Endothelial cell (in vitro differentiated cells): ENCODE data around the gene PTPRN2. TPM values are rescaled to one million over a fixed set of nuclear protein-coding genes. Genes with fewer than 3 reads are reported as not detected.

Experiments
- DNase-seq: peaks from one replicate; pipeline ENCODE4 v3.0.0; 2021; ENCODE audit warnings: low spot score
- H3K27ac Mint-ChIP-seq: one replicate; pipeline ENCODE4 v1.8.0; 2021; ENCODE audit warnings: mixed read lengths, inconsistent platforms; ENCODE audit not compliant: unreplicated experiment
- H3K27me3 Mint-ChIP-seq: one replicate; pipeline ENCODE4 v1.8.0; 2021; ENCODE audit warnings: mild to moderate bottlenecking, moderate library complexity, mixed read lengths, inconsistent platforms; ENCODE audit not compliant: unreplicated experiment
- H3K36me3 Mint-ChIP-seq: one replicate; pipeline ENCODE4 v1.8.0; 2021; ENCODE audit warnings: mild to moderate bottlenecking, low read depth, mixed read lengths, inconsistent platforms; ENCODE audit not compliant: unreplicated experiment
- H3K4me1 Mint-ChIP-seq: one replicate; pipeline ENCODE4 v1.8.0; 2021; ENCODE audit warnings: mild to moderate bottlenecking, mixed read lengths, inconsistent platforms; ENCODE audit not compliant: unreplicated experiment
- H3K4me3 Mint-ChIP-seq: one replicate; pipeline ENCODE4 v1.8.0; 2021; ENCODE audit warnings: mild to moderate bottlenecking, mixed read lengths, inconsistent platforms; ENCODE audit not compliant: unreplicated experiment
- H3K9me3 Mint-ChIP-seq: one replicate; pipeline ENCODE4 v1.8.0; 2021; ENCODE audit warnings: mixed read lengths, inconsistent platforms; ENCODE audit not compliant: unreplicated experiment
- total RNA-seq: library from RNA; stranded (reverse); fragmentation: NEBNext Ultra II Directional; extraction: Animal tissue kit (Norgen Biotek cat#: 25700); gene quantifications from one replicate; pipeline ENCODE4 v1.2.1, GENCODE V29; 2021; ENCODE audit not compliant: unreplicated experiment
- TF ChIP-seq, protein P1 (sequence below): fragments of 200-600 bp; sonication (generic); IDR thresholded peaks from one replicate; pipeline ENCODE4 v1.5.0; 2021; ENCODE audit warnings: antibody characterized with exemption; ENCODE audit not compliant: unreplicated experiment

PTPRN2 gene
- total RNA-seq, 1 donor from 2014 or later = 0.18 TPM

DNA sequence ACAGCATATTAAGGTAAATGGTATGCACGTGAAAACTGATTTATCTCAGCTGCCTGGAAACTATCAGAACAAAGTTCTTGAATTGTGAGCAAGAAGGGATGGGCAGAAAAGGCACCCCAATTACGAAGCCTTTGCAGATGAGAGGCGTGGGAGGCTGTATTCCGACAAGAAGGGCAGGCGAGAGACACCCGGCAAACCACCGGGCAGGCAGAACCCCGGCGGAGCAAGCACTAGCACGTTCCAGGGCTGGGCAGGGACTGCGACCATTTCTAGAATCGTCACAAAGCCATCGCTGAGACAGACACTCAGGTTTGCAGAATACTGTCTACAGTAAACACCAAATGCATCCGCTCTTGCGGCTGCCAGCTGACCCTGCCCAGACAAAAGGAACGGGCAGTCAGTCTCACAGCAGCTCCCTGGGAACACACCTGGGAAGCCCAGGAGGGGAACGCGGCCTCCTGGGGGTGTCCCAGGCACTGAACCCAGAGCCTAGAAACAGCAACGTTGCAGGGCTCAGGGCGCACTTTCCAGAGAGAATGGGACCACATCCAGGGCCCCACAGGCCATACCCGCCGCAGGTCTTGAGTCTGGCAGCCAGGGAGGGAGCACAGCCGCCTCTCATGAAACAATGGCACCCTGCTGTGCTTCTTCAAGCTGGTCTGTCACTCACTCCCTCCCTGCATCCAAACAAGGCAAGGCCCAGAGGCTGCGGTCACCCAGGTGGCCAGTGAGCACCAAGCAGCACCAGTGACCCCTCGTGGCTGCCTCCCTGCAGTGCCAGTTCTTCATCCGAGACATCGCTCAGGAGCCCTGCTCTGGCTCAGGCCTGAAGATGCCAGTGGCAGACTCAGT lies 261.9 kb downstream of the PTPRN2 start:
- H3K27me3 Mint-ChIP-seq = peaks cover 26% of the 10 kb centered on the region
- H3K9me3 Mint-ChIP-seq = peaks cover 53% of the 10 kb centered on the region
- DNase-seq = no peak
- no peak overlapping the region for H3K4me3 Mint-ChIP-seq
- H3K4me1 Mint-ChIP-seq = no peaks in the 10 kb centered on the region
- H3K27ac Mint-ChIP-seq = no peak overlapping the region
- TF ChIP-seq, protein P1, sequence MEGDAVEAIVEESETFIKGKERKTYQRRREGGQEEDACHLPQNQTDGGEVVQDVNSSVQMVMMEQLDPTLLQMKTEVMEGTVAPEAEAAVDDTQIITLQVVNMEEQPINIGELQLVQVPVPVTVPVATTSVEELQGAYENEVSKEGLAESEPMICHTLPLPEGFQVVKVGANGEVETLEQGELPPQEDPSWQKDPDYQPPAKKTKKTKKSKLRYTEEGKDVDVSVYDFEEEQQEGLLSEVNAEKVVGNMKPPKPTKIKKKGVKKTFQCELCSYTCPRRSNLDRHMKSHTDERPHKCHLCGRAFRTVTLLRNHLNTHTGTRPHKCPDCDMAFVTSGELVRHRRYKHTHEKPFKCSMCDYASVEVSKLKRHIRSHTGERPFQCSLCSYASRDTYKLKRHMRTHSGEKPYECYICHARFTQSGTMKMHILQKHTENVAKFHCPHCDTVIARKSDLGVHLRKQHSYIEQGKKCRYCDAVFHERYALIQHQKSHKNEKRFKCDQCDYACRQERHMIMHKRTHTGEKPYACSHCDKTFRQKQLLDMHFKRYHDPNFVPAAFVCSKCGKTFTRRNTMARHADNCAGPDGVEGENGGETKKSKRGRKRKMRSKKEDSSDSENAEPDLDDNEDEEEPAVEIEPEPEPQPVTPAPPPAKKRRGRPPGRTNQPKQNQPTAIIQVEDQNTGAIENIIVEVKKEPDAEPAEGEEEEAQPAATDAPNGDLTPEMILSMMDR = no peak
- peaks cover 20% of the 10 kb centered on the region for H3K36me3 Mint-ChIP-seq

DNA sequence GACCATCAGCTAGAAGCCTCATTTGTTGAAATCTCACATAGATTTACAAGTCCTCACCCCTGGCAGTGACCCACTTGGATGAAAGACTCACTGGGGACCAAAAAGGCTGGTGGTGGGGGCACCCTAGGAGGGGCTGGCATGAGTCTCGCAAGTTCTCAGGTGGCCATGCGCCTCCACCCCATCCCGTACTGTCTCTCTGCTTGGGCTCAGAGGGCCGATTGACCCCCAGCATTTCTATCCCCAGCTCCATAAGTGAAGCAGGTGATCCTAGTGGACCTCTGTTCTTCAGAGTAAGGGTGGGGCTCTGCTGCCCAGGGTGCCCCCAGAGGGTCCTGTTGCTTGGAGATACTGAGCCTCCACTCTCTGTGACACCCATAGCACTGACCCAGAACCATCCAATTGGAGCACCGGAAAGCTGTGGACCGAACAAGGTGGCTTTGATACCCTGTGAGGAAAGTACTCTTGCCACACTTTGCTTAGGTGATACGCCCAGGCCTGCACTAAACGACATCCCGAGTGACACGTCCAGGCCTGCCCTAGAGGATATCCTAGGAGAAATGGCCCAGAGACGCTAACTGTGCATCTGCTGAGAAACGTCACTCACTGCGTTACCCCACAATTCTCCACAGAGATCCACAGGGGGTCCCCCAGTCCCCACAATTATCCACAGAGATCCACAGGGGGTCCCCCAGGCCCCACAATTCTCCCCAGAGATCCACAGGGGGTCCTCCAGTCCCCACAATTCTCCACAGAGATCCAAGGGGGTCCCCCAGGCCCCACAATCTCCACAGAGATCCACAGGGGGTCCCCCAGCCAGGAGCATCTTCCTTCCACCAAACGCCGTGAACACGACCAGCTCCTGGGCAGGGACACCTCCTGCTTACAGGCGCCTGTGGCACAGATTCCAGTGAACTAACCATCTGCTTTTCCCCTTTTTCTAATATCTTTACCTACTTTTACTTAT lies 262.9 kb downstream of the PTPRN2 start:
- DNase-seq = no peak
- Mint-ChIP-seq H3K9me3 (peaks cover 60% of the 10 kb centered on the region), H3K27me3 (peaks cover 28% of the 10 kb centered on the region), H3K4me3 (no peak overlapping the region), H3K36me3 (peaks cover 20% of the 10 kb centered on the region), H3K27ac (no peak overlapping the region), H3K4me1 (no peaks in the 10 kb centered on the region)
- TF ChIP-seq, protein P1 = no peak

DNA sequence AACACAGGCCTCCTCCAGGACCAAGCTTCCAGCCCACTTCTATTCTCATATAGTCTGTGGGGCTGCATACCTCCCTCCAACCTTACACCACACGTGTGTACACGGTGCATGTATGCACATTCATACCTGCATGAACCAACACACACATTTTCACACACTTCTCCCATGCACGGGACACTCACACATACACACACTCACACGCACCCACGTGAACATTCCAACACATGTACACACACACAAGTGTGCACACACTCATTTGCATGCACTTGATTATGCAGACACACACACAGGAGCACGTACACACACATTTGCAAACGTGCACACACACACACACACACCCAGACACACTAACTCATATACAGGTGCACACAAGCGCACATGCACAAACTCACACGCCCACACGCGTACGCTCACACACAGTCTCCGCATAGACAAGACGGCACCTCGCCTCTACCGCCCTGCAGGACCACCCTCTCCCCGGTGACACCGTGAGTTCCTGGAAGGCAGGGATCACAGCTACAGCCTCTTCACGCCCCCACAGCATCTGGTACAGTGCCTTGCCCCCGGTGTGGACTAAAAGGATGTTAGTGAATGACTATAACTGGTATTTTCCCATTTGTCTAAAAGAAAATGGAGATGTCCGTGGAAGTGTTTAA lies 263.8 kb downstream of the PTPRN2 start:
- no peak overlapping the region for H3K4me3 Mint-ChIP-seq
- H3K36me3 Mint-ChIP-seq = peaks cover 20% of the 10 kb centered on the region
- peaks cover 60% of the 10 kb centered on the region for H3K9me3 Mint-ChIP-seq
- H3K27ac Mint-ChIP-seq = no peak overlapping the region
- DNase-seq = no peak
- peaks cover 28% of the 10 kb centered on the region for H3K27me3 Mint-ChIP-seq
- no peaks in the 10 kb centered on the region for H3K4me1 Mint-ChIP-seq
- TF ChIP-seq, protein P1 = no peak

DNA sequence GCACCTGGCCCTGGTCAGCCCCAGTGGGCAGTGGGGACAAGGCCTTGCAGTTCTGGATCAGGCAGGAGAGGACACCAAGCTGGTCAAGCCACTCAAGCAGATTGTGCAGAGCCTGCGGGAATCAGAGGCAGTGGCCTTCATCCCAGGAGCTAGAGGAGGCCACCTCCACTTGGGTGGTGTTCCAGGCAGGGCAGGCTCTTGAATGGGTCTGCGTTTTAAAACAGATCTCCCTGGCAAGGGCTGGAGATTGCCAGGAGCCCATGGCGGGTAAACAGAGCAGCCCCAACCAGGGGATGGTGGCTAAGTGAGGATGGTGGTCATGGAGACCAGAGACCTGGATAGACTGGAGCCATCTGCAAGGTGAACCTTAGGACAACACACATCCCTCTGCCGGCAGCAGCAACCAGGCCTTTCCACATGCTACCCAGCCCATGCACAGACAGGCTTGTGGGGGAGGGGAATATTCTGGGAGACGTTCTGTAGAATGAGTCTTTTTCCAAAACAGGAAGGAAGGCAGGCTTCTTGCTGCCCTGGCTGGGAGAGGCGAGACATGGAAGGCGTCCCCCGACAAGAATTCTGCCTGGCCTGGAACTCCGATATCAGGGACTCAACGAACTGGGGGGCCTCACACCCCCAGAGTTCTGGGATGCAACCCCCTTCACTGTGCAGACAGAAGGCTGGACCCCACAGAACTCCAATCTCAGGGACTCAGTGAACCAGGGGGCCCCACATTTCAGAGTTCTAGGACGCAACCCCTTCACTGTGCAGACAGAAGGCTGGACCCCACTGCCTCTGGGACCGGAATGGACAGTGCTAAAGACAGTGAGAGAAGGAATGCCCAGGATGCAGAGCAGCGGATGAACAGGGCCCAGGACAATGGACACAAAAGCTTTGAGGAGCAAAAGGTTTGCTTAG lies 264.8 kb downstream of the PTPRN2 start:
- DNase-seq = no peak
- TF ChIP-seq, protein P1 = no peak
- Mint-ChIP-seq H3K27me3 (peaks cover 25% of the 10 kb centered on the region), H3K9me3 (peaks cover 57% of the 10 kb centered on the region), H3K36me3 (peaks cover 20% of the 10 kb centered on the region), H3K4me3 (no peak overlapping the region), H3K4me1 (no peaks in the 10 kb centered on the region), H3K27ac (no peak overlapping the region)
